Left lobe of liver (tissue), 2 donors: ENCODE results near the gene ENAH. TPM values are rescaled to one million over a fixed set of nuclear protein-coding genes. Genes with fewer than 3 reads are reported as not detected.

ENCODE experiments used
- ATAC-seq: fragments of 200-7000 bp; cut with Tn5 transposase; one replicate; pipeline ENCODE4 v1.9.1; 2020; ENCODE audit warnings: mild to moderate bottlenecking, moderate library complexity
- DNase-seq: peaks from one replicate; pipeline ENCODE4 v3.0.0-alpha.2; 2020; ENCODE audit warnings: low spot score
- total RNA-seq: library from RNA; stranded (reverse); gene quantifications from one replicate; pipeline ENCODE4 v1.2.1, GENCODE V29; 2021
- donor health status: DM: no; HTN: no; CAD: no; lungs with moderate emphysema.
- donor health status: DM: no; HTN: yes; CAD: no.

The ENAH gene
- total RNA-seq, 1 donor from 2014 or later = 21.3 TPM

GRCh38 chr1:225610539-225610938 lies 42.4 kb downstream of the ENAH start:
- no peak for ATAC-seq
- no peak for DNase-seq

GRCh38 chr1:225608014-225608796 lies 44.7 kb downstream of the ENAH start:
- ATAC-seq (no peak), DNase-seq (no peak)

- DNase-seq = no peak
- no peak for ATAC-seq
Measured at GRCh38 chr1:225607355-225607754, 45.6 kb downstream of the ENAH start.

GRCh38 chr1:225603538-225604354 lies 49.2 kb downstream of the ENAH start:
- DNase-seq (no peak), ATAC-seq (peak; percentile 39)

- no peak for DNase-seq
- ATAC-seq = no peak
Measured at GRCh38 chr1:225602590-225603206, 50.2 kb downstream of the ENAH start.

GRCh38 chr1:225601902-225602589 lies 50.9 kb downstream of the ENAH start:
- ATAC-seq (no peak), DNase-seq (no peak)

GRCh38 chr1:225598847-225599246 lies 54.1 kb downstream of the ENAH start:
- ATAC-seq = peak; percentile 72
- no peak for DNase-seq

- ATAC-seq = no peak
- DNase-seq = no peak
Measured at GRCh38 chr1:225597926-225598575, 54.9 kb downstream of the ENAH start.

GRCh38 chr1:225596736-225597135 lies 56.2 kb downstream of the ENAH start:
- ATAC-seq = no peak
- no peak for DNase-seq

- DNase-seq (no peak), ATAC-seq (no peak)
Measured at GRCh38 chr1:225595974-225596551, 56.9 kb downstream of the ENAH start.

GRCh38 chr1:225595452-225595851 lies 57.5 kb downstream of the ENAH start:
- DNase-seq = no peak
- no peak for ATAC-seq

GRCh38 chr1:225593414-225593813 lies 59.5 kb downstream of the ENAH start:
- no peak for DNase-seq
- ATAC-seq = no peak

- ATAC-seq = no peak
- DNase-seq = no peak
Measured at GRCh38 chr1:225592362-225593025, 60.4 kb downstream of the ENAH start.

GRCh38 chr1:225587310-225587709 lies 65.6 kb downstream of the ENAH start:
- no peak for DNase-seq
- no peak for ATAC-seq

GRCh38 chr1:225581186-225581585 lies 71.7 kb downstream of the ENAH start:
- ATAC-seq = no peak
- no peak for DNase-seq

- ATAC-seq (no peak), DNase-seq (no peak)
Measured at GRCh38 chr1:225580238-225581099, 72.5 kb downstream of the ENAH start.

- no peak for ATAC-seq
- DNase-seq = no peak
Measured at GRCh38 chr1:225578251-225578977, 74.5 kb downstream of the ENAH start.

GRCh38 chr1:225577241-225577640 lies 75.7 kb downstream of the ENAH start:
- DNase-seq (no peak), ATAC-seq (no peak)
